Measurements from ENCODE around the gene CTNNB1.
A peak's percentile ranks its signal among the peaks of the same experiment; 100 is the strongest.

The CTNNB1 gene

GRCh38 chr3:41243183-41243582, 43.9 kb downstream of the CTNNB1 start:
- Histone ChIP-seq H2AFZ (ENCODE audit: low read depth, low read length) (no peak overlapping the region), H3K4me1 (ENCODE audit: insufficient read depth, low read length) (no peaks in the 10 kb centered on the region), H3K9ac (ENCODE audit: low read depth, low read length) (no peak overlapping the region), H4K20me1 (ENCODE audit: insufficient read depth, low read length) (peaks cover 27% of the 10 kb centered on the region; the same call in 1 of the 2 replicates), H3K4me3 (ENCODE audit: low read depth in 1 of 2, low read length in 2 of 2) (no peak overlapping the region), H3K79me2 (ENCODE audit: insufficient read depth, low read length) (no peaks in the 10 kb centered on the region), H3K36me3 (ENCODE audit: insufficient read depth, low read length) (peaks cover 53% of the 10 kb centered on the region), H3K4me2 (ENCODE audit: insufficient read depth, low read length) (no peak overlapping the region), H3K9me3 (ENCODE audit: insufficient read depth, low read length, severe bottlenecking) (no peaks in the 10 kb centered on the region), H3K27me3 (ENCODE audit: insufficient read depth, low read length, poor library complexity) (no peaks in the 10 kb centered on the region), H3K27ac (ENCODE audit: low read length) (no peak overlapping the region)
- TF ChIP-seq EZH2 (IDR thresholded peaks at IDR 0.05; ENCODE audit: borderline replicate concordance, low read depth, low read length, severe bottlenecking) = no peak
- TF ChIP-seq, protein P1, sequence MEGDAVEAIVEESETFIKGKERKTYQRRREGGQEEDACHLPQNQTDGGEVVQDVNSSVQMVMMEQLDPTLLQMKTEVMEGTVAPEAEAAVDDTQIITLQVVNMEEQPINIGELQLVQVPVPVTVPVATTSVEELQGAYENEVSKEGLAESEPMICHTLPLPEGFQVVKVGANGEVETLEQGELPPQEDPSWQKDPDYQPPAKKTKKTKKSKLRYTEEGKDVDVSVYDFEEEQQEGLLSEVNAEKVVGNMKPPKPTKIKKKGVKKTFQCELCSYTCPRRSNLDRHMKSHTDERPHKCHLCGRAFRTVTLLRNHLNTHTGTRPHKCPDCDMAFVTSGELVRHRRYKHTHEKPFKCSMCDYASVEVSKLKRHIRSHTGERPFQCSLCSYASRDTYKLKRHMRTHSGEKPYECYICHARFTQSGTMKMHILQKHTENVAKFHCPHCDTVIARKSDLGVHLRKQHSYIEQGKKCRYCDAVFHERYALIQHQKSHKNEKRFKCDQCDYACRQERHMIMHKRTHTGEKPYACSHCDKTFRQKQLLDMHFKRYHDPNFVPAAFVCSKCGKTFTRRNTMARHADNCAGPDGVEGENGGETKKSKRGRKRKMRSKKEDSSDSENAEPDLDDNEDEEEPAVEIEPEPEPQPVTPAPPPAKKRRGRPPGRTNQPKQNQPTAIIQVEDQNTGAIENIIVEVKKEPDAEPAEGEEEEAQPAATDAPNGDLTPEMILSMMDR (IDR thresholded peaks at IDR 0.05; ENCODE audit: borderline replicate concordance, extremely low read depth, low read length, poor library complexity, severe bottlenecking) = no peak
- no peak for DNase-seq
- ATAC-seq (ENCODE audit: insufficient read depth, low read depth) = peak; percentile 38; the same call in 2 of the 3 replicates

- DNase-seq = no peak
Observed at GRCh38 chr3:41244620-41245336, 45.5 kb downstream of the CTNNB1 start.

DNA sequence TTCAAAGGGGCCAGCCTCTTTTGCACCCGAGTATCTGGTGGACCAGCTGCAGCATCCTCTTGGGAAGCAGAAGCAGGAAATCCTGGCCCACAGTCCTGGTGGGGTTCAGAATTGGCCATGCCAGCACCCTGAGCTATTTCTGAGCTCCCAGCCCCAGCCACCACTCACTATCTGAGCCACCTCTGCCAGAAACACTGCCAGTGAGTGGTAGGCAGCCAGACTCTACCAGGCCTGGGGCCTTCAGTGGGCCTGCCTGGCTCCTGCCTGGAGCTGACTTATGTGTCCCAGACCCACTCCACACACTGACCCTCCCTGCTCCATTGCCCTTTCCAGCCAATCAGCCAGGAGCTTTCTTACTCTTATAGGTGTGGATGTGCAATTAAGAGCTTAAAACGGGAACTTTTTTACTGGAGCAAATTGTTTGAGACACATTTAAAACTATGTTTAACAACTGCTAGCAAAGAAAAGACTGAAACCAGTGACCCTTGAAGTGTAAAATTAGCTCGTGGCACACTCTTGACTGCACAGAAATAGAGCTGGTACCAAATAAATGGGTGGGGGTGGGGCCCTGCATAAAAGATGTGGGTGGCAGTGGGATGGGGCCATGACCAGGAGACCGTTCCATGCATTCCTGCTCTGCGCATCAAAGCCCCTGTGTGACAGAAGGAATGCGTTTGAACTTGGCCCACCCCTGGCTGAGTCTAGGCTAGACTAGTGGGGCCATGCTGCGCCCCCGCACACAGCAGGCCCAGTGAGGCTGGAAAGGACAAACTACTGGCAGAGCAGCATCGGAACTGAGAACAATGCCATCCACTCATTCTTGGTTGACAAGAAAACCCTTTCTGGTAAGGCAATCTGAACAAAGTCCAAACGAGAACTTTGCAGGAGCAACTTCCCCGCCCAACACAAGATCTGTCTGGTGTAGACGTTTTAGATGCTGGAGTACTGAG, 48.0 kb downstream of the CTNNB1 start:
- H3K9me3 ChIP-seq (ENCODE audit: insufficient read depth, low read length, severe bottlenecking) = no peaks in the 10 kb centered on the region
- H3K4me3 ChIP-seq (ENCODE audit: low read depth in 1 of 2, low read length in 2 of 2) = no peak overlapping the region
- no peaks in the 10 kb centered on the region for H3K27me3 ChIP-seq (ENCODE audit: insufficient read depth, low read length, poor library complexity)
- no peak overlapping the region for H3K9ac ChIP-seq (ENCODE audit: low read depth, low read length)
- H3K79me2 ChIP-seq (ENCODE audit: insufficient read depth, low read length) = no peaks in the 10 kb centered on the region
- H3K36me3 ChIP-seq (ENCODE audit: insufficient read depth, low read length) = peaks cover 16% of the 10 kb centered on the region; the same call in 1 of the 2 replicates
- H3K27ac ChIP-seq (ENCODE audit: low read length) = no peak overlapping the region
- peaks cover 14% of the 10 kb centered on the region; the same call in 1 of the 2 replicates for H4K20me1 ChIP-seq (ENCODE audit: insufficient read depth, low read length)
- ATAC-seq (ENCODE audit: insufficient read depth, low read depth) (no peak), DNase-seq (no peak)
- H3K4me2 ChIP-seq (ENCODE audit: insufficient read depth, low read length) = no peak overlapping the region
- TF ChIP-seq, protein P1 (IDR thresholded peaks at IDR 0.05; ENCODE audit: borderline replicate concordance, extremely low read depth, low read length, poor library complexity, severe bottlenecking) = no peak
- TF ChIP-seq EZH2 (IDR thresholded peaks at IDR 0.05; ENCODE audit: borderline replicate concordance, low read depth, low read length, severe bottlenecking) = no peak
- no peak overlapping the region for H2AFZ ChIP-seq (ENCODE audit: low read depth, low read length)
- no peaks in the 10 kb centered on the region for H3K4me1 ChIP-seq (ENCODE audit: insufficient read depth, low read length)

More at GRCh38 chr3:41244620-41245336, 45.5 kb downstream of the CTNNB1 start:
- Histone ChIP-seq H3K27ac (ENCODE audit: low read length) (no peak overlapping the region), H3K4me3 (ENCODE audit: low read depth in 1 of 2, low read length in 2 of 2) (no peak overlapping the region), H3K9ac (ENCODE audit: low read depth, low read length) (no peak overlapping the region), H3K9me3 (ENCODE audit: insufficient read depth, low read length, severe bottlenecking) (no peaks in the 10 kb centered on the region), H3K4me1 (ENCODE audit: insufficient read depth, low read length) (no peaks in the 10 kb centered on the region), H2AFZ (ENCODE audit: low read depth, low read length) (no peak overlapping the region), H3K79me2 (ENCODE audit: insufficient read depth, low read length) (no peaks in the 10 kb centered on the region), H3K36me3 (ENCODE audit: insufficient read depth, low read length) (peaks cover 37% of the 10 kb centered on the region), H3K27me3 (ENCODE audit: insufficient read depth, low read length, poor library complexity) (no peaks in the 10 kb centered on the region), H4K20me1 (ENCODE audit: insufficient read depth, low read length) (peaks cover 17% of the 10 kb centered on the region; the same call in 1 of the 2 replicates), H3K4me2 (ENCODE audit: insufficient read depth, low read length) (no peak overlapping the region)
- TF ChIP-seq EZH2 (IDR thresholded peaks at IDR 0.05; ENCODE audit: borderline replicate concordance, low read depth, low read length, severe bottlenecking) = no peak
- TF ChIP-seq, protein P1 (IDR thresholded peaks at IDR 0.05; ENCODE audit: borderline replicate concordance, extremely low read depth, low read length, poor library complexity, severe bottlenecking) = no peak
- ATAC-seq (ENCODE audit: insufficient read depth, low read depth) = peak; percentile 6; the same call in 1 of the 3 replicates

Measured in DND-41 (cell line).